Kasumi-1 (cell line): Measurements from ENCODE around the gene RTN4IP1.

Source experiments
- DNase-seq, 2 experiments: peaks; one replicate each; lab custom pipeline; 2025; lab: John Stamatoyannopoulos, UW

Gene RTN4IP1

GRCh38 chr6:106629103-106629858 lies at the start of gene RTN4IP1, which contains the start of gene QRSL1:
TSS of gene RTN4IP1 (minus strand) at chr6:106629498. CDS start at chr6:106629021, 477 bp downstream.
TSS of gene QRSL1 (plus strand) at chr6:106629578. CDS start at chr6:106629682, 104 bp downstream.
- DNase-seq, result peak; percentile 96 to 97

DNA sequence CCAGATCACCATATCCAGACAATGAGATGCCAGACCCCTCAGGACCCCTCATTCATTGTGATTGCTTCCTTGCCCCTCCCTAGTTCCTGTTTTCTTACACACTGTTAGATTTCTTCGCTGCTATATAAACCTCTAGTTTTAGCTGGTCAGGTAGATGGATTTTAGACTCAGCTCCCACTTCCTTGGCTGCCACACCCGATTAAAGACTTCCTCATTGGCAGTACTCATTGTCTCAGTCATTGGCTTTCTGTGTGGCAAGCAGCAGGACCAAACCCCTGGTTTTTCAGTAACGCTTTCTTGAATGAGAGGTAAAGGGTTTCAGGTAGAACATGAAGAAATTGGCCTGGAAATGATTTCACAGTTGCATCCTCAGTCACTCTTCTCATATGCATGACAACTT lies 48.0 kb upstream of the RTN4IP1 start:
- DNase-seq, result no peak

GRCh38 chr6:106674541-106675229 lies 45.4 kb upstream of the RTN4IP1 start:
- DNase-seq, result no peak

DNA sequence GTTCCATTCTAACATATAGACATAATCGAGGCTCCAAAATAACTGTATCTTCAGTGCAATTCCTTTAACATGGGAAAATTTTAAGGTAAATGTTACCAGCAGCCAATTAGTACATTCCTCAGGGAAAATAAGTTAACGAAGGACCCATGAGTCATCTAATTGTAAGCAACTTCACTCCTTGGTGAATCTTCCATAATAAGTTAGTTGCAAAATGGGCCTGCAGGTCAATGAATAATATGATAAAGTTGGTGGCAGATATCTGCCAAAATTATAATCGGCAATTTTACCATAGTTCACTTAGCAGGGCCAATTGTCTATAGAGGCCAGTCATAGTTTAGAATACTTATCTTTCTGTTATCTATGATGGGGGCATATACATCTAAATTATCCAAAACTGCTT lies 42.4 kb upstream of the RTN4IP1 start:
- no peak for DNase-seq

DNA sequence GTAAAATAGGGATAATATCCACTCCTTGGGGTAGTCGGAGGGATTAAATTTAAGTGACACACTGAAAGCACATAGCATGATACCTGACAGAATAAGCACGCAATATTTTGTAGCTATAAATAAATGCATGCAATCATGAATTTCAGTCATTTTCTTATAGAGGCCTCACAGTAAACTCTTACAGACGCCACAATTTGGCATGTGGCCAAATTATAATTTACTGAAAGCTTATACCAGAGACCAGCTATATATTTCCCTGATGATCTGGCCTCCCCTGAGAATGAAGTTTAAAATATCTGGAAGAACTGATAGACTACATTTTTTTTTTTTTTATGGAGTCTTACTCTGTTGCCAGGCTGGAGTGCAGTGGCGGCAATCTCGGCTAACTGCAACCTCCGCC lies 40.9 kb upstream of the RTN4IP1 start:
- no peak for DNase-seq

DNA sequence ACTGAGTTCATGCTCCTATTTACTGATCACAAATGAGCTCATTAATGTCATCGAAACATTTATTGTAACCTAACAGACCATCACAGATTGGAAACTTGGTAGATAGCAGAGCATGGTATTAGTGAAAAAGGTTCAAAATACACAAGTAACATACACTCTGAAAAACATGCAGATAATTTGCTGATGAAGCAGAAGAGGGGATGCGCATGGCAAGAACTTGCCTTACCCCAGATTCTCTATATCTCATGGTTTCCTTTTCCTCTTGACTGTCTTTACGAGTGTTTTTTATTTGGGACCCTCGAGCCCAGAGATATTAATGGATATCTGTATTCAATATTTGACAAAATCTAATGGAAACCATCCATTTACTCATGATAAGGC lies 37.7 kb upstream of the RTN4IP1 start:
- DNase-seq, result no peak

DNA sequence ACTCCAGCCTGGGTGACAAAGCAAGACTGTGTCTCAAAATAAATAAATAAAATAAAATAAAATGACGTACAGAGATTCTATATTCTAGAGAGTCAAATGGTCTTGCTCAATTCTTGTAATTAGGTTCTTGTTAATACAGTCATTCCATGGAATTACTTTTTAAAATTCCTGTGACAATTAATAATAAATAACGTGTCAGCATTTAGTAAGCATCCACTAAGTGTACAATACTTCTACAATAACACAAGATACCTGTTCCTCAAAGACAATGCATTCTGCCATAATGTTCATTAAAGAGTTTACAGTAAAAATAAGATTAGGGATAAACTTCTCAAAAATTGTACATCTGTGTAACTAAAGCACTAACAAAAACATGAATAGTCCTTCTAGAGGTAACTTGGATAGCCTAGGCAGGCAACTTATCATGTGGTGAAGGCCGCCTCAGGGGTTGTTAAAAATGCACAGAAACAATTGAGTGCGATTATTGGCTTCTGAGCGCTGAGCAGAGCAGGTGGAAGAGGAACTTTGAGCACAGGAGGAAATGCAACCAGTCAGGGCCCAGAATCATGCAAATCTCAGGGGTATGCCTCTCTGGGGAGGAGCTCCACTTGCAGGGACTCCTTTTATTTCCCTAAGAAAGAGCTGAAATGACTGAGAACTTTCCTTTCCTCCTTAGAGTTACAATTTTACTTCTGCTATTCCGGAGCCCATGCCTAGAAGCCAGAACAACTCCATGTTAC lies 37.2 kb upstream of the RTN4IP1 start:
- peak in 1 of 2 experiments; percentile 27 for DNase-seq

GRCh38 chr6:106662458-106662857 lies 33.2 kb upstream of the RTN4IP1 start:
- DNase-seq, result no peak

- DNase-seq, result no peak
Measured at GRCh38 chr6:106659859-106660258, 30.6 kb upstream of the RTN4IP1 start.

DNA sequence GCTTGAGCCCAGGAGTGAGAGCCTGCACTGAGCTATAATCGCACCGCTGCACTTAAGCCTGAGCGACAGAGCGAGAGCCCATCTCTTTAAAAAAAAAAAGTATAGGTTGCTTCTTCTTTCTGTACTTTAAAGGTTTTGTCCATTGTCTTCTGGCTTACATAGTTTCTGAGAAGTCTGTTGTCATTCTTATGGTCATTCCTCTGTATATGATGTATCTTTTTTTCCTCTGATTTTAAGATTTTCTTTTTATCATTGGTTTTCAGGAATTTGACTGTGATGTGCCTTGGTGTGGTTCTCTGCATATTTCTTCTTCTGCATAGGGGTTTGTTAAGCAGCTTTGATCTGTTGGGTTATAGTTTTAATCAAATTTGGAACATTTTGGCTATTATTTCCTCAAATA lies 29.2 kb upstream of the RTN4IP1 start:
- DNase-seq, result peak in 1 of 2 experiments; percentile 39

DNA sequence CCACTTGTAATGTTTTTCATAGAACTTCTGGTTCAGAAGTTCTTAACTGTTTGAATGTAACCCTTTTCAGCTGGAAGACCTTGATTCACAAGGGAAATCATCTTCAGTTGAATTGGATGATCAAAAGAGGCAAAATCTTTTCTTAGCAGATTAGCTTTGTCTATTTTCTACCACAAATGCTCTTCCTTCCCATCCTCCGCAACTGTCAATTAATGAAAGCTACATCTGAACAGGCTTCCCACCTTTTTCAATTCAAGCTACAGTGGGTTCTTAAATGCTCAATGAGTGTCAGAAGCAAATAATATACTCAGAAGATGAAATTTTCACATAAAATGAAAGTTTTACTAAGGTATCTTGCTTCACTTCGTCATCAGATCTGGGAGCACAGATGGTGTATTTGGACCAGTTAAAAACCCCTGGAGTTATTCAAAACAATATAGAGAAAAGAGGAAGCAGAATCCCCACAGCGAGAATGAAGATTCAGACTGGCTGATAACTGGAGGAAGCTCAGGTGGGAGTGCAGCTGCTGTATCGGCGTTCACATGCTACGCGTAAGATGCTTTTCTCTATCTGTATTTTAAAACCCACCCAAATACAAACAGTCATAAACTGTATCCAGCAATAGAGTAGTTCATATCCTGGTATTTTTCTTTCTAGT lies 19.5 kb upstream of the RTN4IP1 start:
- DNase-seq, result peak; percentile 27 to 41

DNA sequence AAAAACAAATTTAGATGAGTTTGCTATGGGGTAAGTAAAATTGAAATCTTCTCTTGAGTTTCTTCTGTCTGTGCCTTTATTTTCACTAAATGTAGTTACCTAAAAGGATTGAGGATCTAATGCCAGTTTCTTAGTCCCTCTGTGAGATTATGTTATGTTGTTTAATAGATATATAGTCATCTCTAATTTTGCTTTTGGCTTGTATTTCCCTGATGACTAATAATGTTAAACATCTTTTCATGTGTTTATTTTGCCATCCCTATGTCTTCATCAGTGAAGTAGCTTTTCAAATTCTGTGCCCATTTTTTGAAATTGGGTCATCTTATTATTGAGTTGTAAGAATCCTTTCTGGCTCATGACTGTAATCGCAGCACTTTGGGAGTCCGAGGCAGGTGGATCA lies 13.8 kb upstream of the RTN4IP1 start:
- DNase-seq, result no peak

- no peak for DNase-seq
Measured at GRCh38 chr6:106642476-106642875, 13.2 kb upstream of the RTN4IP1 start.

DNA sequence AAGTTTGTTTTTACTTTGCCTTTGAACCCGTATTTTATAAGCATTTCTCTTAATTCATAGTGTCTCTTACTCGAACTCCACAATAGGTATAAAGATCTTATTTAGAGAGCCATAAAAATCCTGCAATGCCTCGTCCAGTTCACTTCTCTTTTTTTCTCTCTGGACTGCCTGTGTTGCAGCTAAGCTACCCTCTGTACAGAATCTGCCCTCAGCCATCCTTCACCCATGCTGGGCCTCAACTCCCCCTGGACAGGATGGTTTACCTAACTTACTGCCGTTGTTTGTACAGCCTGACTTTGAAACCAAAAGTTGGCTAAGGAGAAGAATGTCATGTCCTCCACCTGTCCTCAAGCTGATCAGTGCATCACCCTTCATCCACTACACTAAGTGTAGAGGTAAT lies 10.5 kb upstream of the RTN4IP1 start:
- no peak for DNase-seq

GRCh38 chr6:106637717-106638341 lies 8.5 kb upstream of the RTN4IP1 start:
- DNase-seq, result no peak

DNA sequence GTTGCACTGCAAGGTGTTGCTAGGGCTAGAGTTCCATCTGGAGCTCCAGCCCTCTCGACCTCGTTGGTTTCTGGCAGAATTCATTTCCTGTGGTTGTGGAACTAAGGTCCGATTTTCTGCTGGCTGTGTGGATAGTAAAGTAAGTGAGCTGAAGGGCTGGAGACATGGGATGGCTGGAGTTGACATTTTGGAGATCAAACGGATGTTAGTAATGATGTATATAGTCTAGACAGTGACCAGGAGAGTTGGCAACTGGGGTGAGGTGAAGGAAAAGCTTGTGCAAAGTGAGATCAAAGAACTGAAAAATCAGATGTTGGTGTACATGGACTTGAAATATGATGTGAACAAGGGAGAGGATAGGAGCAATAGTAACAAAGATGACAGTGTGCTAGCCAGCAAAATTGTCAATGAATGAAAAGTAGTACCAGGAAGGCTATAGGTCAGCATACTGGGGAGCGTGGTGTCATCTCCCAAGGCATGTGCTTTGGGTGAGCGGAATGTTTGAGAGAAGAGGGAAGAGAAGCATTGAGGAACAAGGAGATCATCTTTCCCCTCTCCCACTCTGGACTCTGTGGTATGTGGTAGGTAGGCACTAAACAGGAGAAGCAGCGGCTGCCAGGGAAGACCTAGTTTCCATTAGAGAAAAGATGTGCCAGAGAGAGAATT lies 7.9 kb upstream of the RTN4IP1 start:
- DNase-seq, result no peak

- no peak for DNase-seq
Measured at GRCh38 chr6:106634565-106634964, 5.3 kb upstream of the RTN4IP1 start.

- DNase-seq, result no peak
Measured at GRCh38 chr6:106631346-106631745, 2.0 kb upstream of the RTN4IP1 start.

GRCh38 chr6:106630366-106630765 lies 1.1 kb upstream of the RTN4IP1 start:
- DNase-seq, result peak in 1 of 2 experiments; percentile 42

- DNase-seq, result no peak
Measured at GRCh38 chr6:106629859-106630163, 513 bp upstream of the RTN4IP1 start.

- no peak for DNase-seq
Measured at GRCh38 chr6:106628658-106629102, 618 bp downstream of the RTN4IP1 start.
